Nephron progenitor cell (in vitro differentiated cells): ENCODE measurements around the gene C12orf75.
"Not testable (repeated sequence)": the region's sequence is repeated elsewhere in the genome, so short reads cannot be mapped to it uniquely, and the experiment has no call there.

Experiments used
- DNase-seq: peaks from one replicate; pipeline ENCODE4 v3.0.0; 2021
- H3K27ac Mint-ChIP-seq: 2 replicates; pipeline ENCODE4 v1.8.0; 2021; ENCODE audit warnings: mild to moderate bottlenecking, moderate library complexity, mixed read lengths
- H3K27me3 Mint-ChIP-seq: 2 replicates; pipeline ENCODE4 v1.8.0; 2021; ENCODE audit warnings: mild to moderate bottlenecking, low read depth, mixed read lengths; ENCODE audit not compliant: poor library complexity
- H3K36me3 Mint-ChIP-seq: 2 replicates; pipeline ENCODE4 v1.8.0; 2021; ENCODE audit warnings: low read depth, mixed read lengths
- H3K4me1 Mint-ChIP-seq: 2 replicates; pipeline ENCODE4 v1.8.0; 2021; ENCODE audit warnings: mixed read lengths
- H3K4me3 Mint-ChIP-seq: 2 replicates; pipeline ENCODE4 v1.8.0; 2021; ENCODE audit warnings: mild to moderate bottlenecking, moderate library complexity, mixed read lengths
- H3K9me3 Mint-ChIP-seq: 2 replicates; pipeline ENCODE4 v1.8.0; 2021; ENCODE audit warnings: mild to moderate bottlenecking, moderate library complexity, mixed read lengths
- CTCF ChIP-seq: fragments of 200-600 bp; sonication (generic); IDR thresholded peaks from 2 replicates; pipeline ENCODE4 v1.5.0; 2021; ENCODE audit warnings: antibody characterized with exemption

The C12orf75 gene

GRCh38 chr12:105400227-105400626 lies 69.7 kb downstream of the C12orf75 start:
- peaks cover 11% of the 10 kb centered on the region for H3K4me1 Mint-ChIP-seq
- H3K36me3 Mint-ChIP-seq = peaks cover 22% of the 10 kb centered on the region
- H3K4me3 Mint-ChIP-seq = no peak overlapping the region
- H3K27me3 Mint-ChIP-seq = peaks cover 7% of the 10 kb centered on the region
- H3K27ac Mint-ChIP-seq = no peak overlapping the region
- DNase-seq = no peak
- H3K9me3 Mint-ChIP-seq = peaks cover 23% of the 10 kb centered on the region
- TF ChIP-seq CTCF = no peak

GRCh38 chr12:105401198-105401597 lies 70.7 kb downstream of the C12orf75 start:
- TF ChIP-seq CTCF = no peak
- H3K27me3 Mint-ChIP-seq = peaks cover 7% of the 10 kb centered on the region
- H3K36me3 Mint-ChIP-seq = peaks cover 28% of the 10 kb centered on the region
- H3K27ac Mint-ChIP-seq = no peak overlapping the region
- no peak overlapping the region for H3K4me3 Mint-ChIP-seq
- H3K4me1 Mint-ChIP-seq = peaks cover 11% of the 10 kb centered on the region
- peaks cover 29% of the 10 kb centered on the region for H3K9me3 Mint-ChIP-seq
- DNase-seq = no peak

- DNase-seq = no peak
- H3K4me1 Mint-ChIP-seq = peaks cover 11% of the 10 kb centered on the region
- no peak overlapping the region for H3K4me3 Mint-ChIP-seq
- H3K27me3 Mint-ChIP-seq = peaks cover 7% of the 10 kb centered on the region
- H3K27ac Mint-ChIP-seq = no peak overlapping the region
- H3K9me3 Mint-ChIP-seq = peaks cover 29% of the 10 kb centered on the region
- TF ChIP-seq CTCF = no peak
- H3K36me3 Mint-ChIP-seq = peaks cover 28% of the 10 kb centered on the region
Observed at GRCh38 chr12:105402366-105402765, 71.9 kb downstream of the C12orf75 start.

GRCh38 chr12:105403095-105403494 lies 72.6 kb downstream of the C12orf75 start:
- peaks cover 28% of the 10 kb centered on the region for H3K9me3 Mint-ChIP-seq
- DNase-seq = no peak
- H3K27me3 Mint-ChIP-seq = peaks cover 7% of the 10 kb centered on the region
- no peak overlapping the region for H3K27ac Mint-ChIP-seq
- peaks cover 28% of the 10 kb centered on the region for H3K36me3 Mint-ChIP-seq
- TF ChIP-seq CTCF = no peak
- H3K4me1 Mint-ChIP-seq = peaks cover 11% of the 10 kb centered on the region
- no peak overlapping the region for H3K4me3 Mint-ChIP-seq

GRCh38 chr12:105404134-105404533 lies 73.6 kb downstream of the C12orf75 start:
- H3K36me3 Mint-ChIP-seq = peaks cover 28% of the 10 kb centered on the region
- DNase-seq, H3K27me3 Mint-ChIP-seq, H3K4me3 Mint-ChIP-seq, H3K27ac Mint-ChIP-seq: not testable (repeated sequence)
- peaks cover 21% of the 10 kb centered on the region for H3K9me3 Mint-ChIP-seq
- H3K4me1 Mint-ChIP-seq = peaks cover 19% of the 10 kb centered on the region

- H3K9me3 Mint-ChIP-seq = peaks cover 18% of the 10 kb centered on the region
- H3K27ac Mint-ChIP-seq = no peak overlapping the region
- H3K36me3 Mint-ChIP-seq = peaks cover 25% of the 10 kb centered on the region
- peaks cover 34% of the 10 kb centered on the region for H3K4me1 Mint-ChIP-seq
- peaks cover 5% of the 10 kb centered on the region for H3K27me3 Mint-ChIP-seq
- H3K4me3 Mint-ChIP-seq = no peak overlapping the region
- no peak for DNase-seq
- no peak for TF ChIP-seq CTCF
Observed at GRCh38 chr12:105406497-105406896, 76.0 kb downstream of the C12orf75 start.
